Neuron (in vitro differentiated cells): ENCODE results near the gene INPP5F.

Experiments used
- H2AFZ ChIP-seq: one replicate; pipeline ENCODE4 v1.6.1; 2013; ENCODE audit warnings: low read depth, mild to moderate bottlenecking, inconsistent platforms, low read length, moderate library complexity
- H3K27me3 ChIP-seq: one replicate; pipeline ENCODE4 v1.6.1; 2013; ENCODE audit warnings: low read length; ENCODE audit not compliant: insufficient read depth
- H3K36me3 ChIP-seq: one replicate; pipeline ENCODE4 v1.6.1; 2013; ENCODE audit warnings: low read length; ENCODE audit not compliant: insufficient read depth
- H3K4me1 ChIP-seq: one replicate; pipeline ENCODE4 v1.6.1; 2013; ENCODE audit warnings: low read length; ENCODE audit not compliant: insufficient read depth
- H3K4me3 ChIP-seq: 2 replicates; pipeline ENCODE4 v1.5.1; 2013; ENCODE audit warnings: mild to moderate bottlenecking, low read length, moderate library complexity
- H3K9me3 ChIP-seq: one replicate; pipeline ENCODE4 v1.6.1; 2013; ENCODE audit warnings: low read length

INPP5F gene

DNA sequence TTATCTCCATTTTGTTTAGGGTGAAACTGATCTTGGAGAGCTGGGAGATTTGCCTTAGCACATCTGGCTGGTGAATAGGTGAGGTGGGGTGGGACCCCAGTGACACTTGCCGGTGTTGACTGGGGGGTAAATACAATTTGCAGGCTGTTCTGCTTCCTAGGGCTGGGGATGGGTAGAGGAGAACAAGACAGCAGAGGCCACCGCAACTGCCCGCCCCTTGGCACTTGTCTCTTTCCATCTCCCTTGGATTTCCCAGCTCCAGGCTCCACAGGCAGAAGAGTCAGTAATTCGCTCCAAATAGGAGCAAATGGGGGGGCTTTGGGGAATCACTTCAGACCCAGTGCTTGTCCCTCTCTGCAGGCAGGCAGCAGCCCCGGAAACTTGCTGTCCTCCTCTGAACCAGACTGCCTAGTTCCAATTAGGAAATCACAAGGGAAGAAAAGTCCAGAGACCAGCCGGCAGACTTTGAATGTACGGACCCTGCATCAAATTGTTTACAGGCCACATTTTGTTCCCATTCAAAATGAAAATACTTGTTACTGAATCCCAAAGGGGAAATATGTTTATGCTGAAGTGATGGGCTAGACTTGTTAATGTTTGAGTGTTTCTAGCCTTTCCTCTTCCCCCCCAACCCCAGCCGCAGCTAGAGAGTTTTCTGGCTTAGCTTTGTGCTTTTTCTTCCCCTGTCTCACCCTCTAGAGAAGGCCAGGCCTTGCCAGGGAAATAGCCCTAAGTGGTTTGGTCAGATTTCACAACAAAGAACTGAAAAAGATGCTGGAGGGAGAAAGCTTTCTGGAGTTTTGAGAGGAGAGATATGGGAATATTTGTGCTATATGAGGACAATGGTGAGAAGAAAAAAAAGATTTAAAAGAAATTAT, 10.0 kb upstream of the INPP5F start:
- Histone ChIP-seq H3K36me3 (no peaks in the 10 kb centered on the region), H3K27me3 (no peaks in the 10 kb centered on the region), H3K9me3 (peaks cover 5% of the 10 kb centered on the region)

GRCh38 chr10:119723161-119723560, 2.7 kb upstream of the INPP5F start:
- no peak overlapping the region for H3K4me3 ChIP-seq
- peaks cover 2% of the 10 kb centered on the region for H3K9me3 ChIP-seq
- H3K4me1 ChIP-seq = peaks cover 24% of the 10 kb centered on the region
- no peaks in the 10 kb centered on the region for H3K27me3 ChIP-seq
- H3K36me3 ChIP-seq = no peaks in the 10 kb centered on the region
- H2AFZ ChIP-seq = no peak overlapping the region

More for the DNA sequence above, 10.0 kb upstream of the INPP5F start:
- Histone ChIP-seq H3K4me3 (no peak overlapping the region), H2AFZ (peak overlapping the region; percentile 41), H3K4me1 (peaks cover 3% of the 10 kb centered on the region)

- Histone ChIP-seq H3K9me3 (peaks cover 2% of the 10 kb centered on the region), H3K36me3 (no peaks in the 10 kb centered on the region), H3K27me3 (no peaks in the 10 kb centered on the region), H3K4me1 (peaks cover 27% of the 10 kb centered on the region), H3K4me3 (no peak overlapping the region), H2AFZ (no peak overlapping the region)
These were observed 2.2 kb upstream of the INPP5F start for GRCh38 chr10:119723624-119724023.

DNA sequence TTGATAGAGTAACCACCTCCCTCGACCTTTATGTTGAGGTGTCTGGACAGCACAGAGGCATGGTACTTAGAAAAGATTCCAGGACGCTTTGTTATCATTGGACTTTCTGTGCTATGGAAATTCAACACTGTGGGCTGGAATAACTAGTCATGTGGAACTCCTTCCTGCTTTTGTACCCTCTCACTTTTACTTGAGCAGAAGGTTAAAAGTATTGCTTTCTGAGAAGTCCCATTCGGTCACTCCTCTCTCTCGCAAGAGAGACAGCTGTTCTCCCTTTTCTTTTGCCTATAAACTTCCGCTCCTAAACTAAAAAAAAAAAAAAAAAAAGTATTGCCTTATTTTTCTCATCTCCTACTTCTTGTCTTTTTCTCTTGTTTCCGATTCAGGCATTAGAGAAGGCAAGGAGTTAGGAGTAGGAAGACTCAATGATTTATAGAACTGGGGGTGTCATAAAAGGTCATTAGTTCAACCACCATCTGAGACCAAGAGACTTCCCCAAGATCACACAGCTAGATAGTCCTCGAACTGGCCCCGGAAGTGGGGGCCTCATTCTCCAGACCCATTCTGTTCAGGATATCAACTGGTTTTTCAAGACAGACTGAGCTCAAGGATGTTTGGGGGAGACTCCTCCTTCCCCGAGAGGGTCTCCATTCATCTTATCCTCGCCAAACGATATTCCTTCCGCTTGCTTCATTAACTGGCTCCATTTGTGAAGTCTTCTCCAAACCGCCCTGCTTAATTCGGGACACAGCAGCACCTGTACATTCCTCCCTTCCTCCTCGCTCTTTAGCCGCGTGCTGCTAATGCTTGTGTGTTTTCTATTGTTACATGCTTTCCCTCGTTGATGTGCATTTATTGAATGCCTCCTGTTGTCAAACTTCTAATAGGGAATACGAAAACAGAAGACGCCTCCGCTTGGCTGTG, 995 bp upstream of the INPP5F start:
- no peaks in the 10 kb centered on the region for H3K36me3 ChIP-seq
- peaks cover 28% of the 10 kb centered on the region for H3K4me1 ChIP-seq
- H2AFZ ChIP-seq = peak overlapping the region; percentile 76

GRCh38 chr10:119725517-119725827, 378 bp upstream of the INPP5F start:
- Histone ChIP-seq H3K4me1 (peaks cover 28% of the 10 kb centered on the region), H3K27me3 (no peaks in the 10 kb centered on the region), H3K36me3 (no peaks in the 10 kb centered on the region), H3K9me3 (peaks cover 2% of the 10 kb centered on the region), H3K4me3 (peak overlapping the region; percentile 57), H2AFZ (peak overlapping the region; percentile 76)

More for the DNA sequence above, 995 bp upstream of the INPP5F start:
- Histone ChIP-seq H3K9me3 (peaks cover 2% of the 10 kb centered on the region), H3K27me3 (no peaks in the 10 kb centered on the region), H3K4me3 (peak overlapping the region; percentile 57)

DNA sequence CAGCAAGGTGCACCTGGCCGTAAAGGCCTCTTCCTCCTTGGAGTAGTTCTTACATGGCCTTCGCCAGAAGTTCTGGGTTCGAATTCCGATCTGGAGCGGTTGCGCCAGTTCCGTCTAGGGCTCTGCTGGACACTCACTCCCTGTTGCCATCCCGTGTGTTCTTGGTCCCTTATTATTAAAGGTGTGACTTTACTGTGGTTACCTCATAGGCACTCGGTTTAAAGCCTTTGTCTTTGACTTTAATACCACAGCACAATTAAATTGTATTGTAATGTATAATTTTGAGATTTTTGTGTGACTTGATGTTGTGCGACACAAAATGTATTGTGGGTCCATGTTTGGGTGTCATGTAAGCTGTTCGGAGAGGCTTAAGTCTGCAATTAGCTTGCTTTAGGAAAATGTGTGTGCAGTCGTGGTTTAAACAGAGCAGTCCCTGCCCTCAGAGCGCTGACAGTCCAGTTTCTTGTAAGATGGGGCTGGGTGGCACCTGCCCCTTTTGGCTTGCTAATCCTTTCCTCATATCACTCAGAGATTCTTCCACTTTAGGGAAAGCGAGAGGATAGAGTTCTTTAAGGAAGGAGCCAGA, 919 bp downstream of the INPP5F start:
- H3K9me3 ChIP-seq = no peaks in the 10 kb centered on the region
- H3K4me1 ChIP-seq = peaks cover 28% of the 10 kb centered on the region
- peak overlapping the region; percentile 41 for H2AFZ ChIP-seq
- no peaks in the 10 kb centered on the region for H3K27me3 ChIP-seq
- peak overlapping the region; percentile 57 for H3K4me3 ChIP-seq
- no peaks in the 10 kb centered on the region for H3K36me3 ChIP-seq

GRCh38 chr10:119728172-119728800, 2.4 kb downstream of the INPP5F start:
- peaks cover 28% of the 10 kb centered on the region for H3K4me1 ChIP-seq
- H3K9me3 ChIP-seq = no peaks in the 10 kb centered on the region
- H3K27me3 ChIP-seq = no peaks in the 10 kb centered on the region
- no peak overlapping the region for H2AFZ ChIP-seq
- H3K36me3 ChIP-seq = no peaks in the 10 kb centered on the region
- H3K4me3 ChIP-seq = no peak overlapping the region

- Histone ChIP-seq H3K36me3 (no peaks in the 10 kb centered on the region), H3K9me3 (no peaks in the 10 kb centered on the region), H3K4me1 (peaks cover 8% of the 10 kb centered on the region), H3K4me3 (no peak overlapping the region), H2AFZ (no peak overlapping the region), H3K27me3 (no peaks in the 10 kb centered on the region)
These were observed 8.8 kb downstream of the INPP5F start for GRCh38 chr10:119734396-119735332.

- no peaks in the 10 kb centered on the region for H3K9me3 ChIP-seq
- no peaks in the 10 kb centered on the region for H3K36me3 ChIP-seq
- H3K4me3 ChIP-seq = no peak overlapping the region
- H3K27me3 ChIP-seq = no peaks in the 10 kb centered on the region
- peaks cover 8% of the 10 kb centered on the region for H3K4me1 ChIP-seq
- H2AFZ ChIP-seq = no peak overlapping the region
These were observed 9.6 kb downstream of the INPP5F start for GRCh38 chr10:119735451-119735850.

- H2AFZ ChIP-seq = no peak overlapping the region
- H3K9me3 ChIP-seq = no peaks in the 10 kb centered on the region
- H3K36me3 ChIP-seq = no peaks in the 10 kb centered on the region
- no peak overlapping the region for H3K4me3 ChIP-seq
- no peaks in the 10 kb centered on the region for H3K27me3 ChIP-seq
- H3K4me1 ChIP-seq = peaks cover 8% of the 10 kb centered on the region
These were observed 10.4 kb downstream of the INPP5F start for GRCh38 chr10:119736220-119736619.

DNA sequence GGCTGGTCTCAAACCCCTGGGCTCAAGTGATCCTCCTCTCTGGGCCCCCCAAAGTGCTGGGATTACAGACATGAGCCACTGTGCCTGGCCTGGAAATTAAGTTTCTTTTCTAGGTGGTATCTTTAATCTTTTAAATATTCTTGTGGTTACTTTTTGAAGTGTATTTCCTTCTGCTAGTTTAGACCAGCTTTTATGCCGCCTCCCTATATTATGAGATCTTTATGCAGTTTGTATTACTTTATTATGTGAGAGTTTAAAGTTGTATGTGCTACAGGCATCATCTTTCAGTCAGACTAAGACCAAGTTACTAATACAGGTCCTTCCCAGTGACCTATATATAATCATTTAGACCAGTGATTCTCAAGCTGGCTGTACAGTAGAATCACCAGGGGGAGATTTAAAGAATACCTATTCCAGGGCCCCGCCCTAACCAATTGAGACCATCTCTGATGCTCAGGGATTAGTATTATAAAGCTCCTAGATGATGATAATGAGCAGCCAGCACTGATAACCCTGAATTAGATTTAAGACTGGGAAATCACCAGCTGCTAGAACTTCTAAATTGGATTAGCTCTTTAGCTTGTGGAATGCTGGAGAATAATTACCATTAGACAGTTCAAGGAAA, 11.3 kb downstream of the INPP5F start:
- no peak overlapping the region for H3K4me3 ChIP-seq
- no peaks in the 10 kb centered on the region for H3K9me3 ChIP-seq
- H3K27me3 ChIP-seq = no peaks in the 10 kb centered on the region
- H2AFZ ChIP-seq = no peak overlapping the region
- no peaks in the 10 kb centered on the region for H3K36me3 ChIP-seq
- H3K4me1 ChIP-seq = peaks cover 8% of the 10 kb centered on the region
